GM18519 (cell line): ENCODE results near the gene TSPAN31.
A peak's percentile ranks its signal among the peaks of the same experiment; 100 is the strongest.

ENCODE experiments used
- ATAC-seq: cut with Tn5 transposase; IDR thresholded peaks from one replicate; pipeline ENCODE4 v1.9.1; 2021; ENCODE audit warnings: mild to moderate bottlenecking, moderate library complexity; ENCODE audit not compliant: unreplicated experiment, low FRiP score

Gene TSPAN31

DNA sequence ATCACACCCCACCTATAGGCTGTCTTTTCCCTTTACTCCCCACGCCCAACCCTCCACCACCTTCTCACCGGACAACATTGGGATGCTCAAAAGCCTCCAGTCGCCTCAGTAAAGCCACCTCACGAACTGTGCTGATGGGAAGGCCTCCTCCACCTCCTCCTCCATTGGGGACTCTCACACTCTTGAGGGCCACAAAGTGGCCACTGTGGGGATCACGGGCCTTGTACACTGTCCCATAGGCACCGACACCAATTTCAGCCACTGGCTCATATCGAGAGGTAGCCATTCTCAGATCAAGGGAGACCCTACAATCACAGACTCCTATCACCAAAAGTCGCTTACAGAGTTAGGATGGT is 6.6 kb downstream of the TSPAN31 start:
- no peak for ATAC-seq

DNA sequence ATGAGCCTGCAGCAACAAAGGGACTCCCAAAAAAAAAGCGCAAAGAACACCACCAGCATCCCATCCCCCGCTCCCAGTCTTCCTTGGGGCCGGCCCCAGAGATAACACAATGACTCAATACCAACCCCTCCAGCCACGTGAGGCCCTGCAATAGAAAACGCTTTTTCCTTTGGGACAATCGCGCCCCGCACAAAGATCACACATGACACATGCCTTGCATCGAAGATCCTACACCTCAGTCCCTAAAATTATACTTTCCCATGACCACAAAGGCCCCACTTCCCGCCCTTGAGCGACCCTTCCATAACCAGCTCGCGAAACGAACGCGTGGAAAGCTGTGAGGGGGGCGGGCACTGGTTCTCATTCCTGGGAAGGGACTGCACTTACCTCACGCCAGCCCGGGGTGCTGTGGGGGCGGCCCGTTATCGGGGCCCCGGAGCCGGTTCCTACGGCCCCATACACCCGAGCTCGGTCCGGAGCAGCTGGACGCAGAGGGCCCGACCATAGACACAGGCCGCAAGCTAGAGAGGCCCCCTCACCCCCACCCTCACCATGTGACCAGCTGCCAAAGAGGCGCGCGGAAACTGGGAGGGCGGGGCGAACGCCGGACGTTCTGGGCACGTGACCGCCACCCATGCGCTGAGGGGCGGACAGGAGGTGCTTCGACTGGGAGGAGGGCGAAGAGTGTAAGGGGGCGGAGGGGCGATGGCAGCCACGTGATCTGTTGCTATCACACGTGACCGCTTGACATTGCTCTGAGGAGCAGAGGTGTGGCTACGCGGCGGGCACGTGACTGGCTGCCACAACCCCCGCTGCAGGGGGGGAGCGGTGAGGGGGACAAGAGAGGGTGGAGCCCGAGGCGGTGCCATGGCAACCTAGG is 7.2 kb downstream of the TSPAN31 start, which contains the start of gene CDK4:
Gene CDK4, minus strand, starts transcription at position 523 of the 880 bp plus-strand sequence. CDS start 593 bp downstream, outside the sequence.
- ATAC-seq, result peak; percentile 62

DNA sequence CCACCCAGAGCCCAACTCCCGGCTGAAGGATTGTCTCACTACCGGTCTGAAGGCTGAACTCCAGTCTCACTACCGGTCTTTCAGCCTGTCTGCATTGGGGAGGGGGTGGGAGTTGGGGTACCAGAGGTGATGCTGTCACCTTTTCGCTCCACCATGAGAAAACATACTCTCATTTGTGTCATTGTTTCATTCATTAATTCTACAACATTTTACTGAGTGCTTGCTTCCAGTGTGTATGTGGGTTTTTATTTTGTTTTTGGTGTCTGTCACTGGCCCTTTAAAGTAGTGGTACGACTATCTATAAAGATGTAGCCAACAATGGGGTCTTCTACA is 7.8 kb downstream of the TSPAN31 start:
- no peak for ATAC-seq

DNA sequence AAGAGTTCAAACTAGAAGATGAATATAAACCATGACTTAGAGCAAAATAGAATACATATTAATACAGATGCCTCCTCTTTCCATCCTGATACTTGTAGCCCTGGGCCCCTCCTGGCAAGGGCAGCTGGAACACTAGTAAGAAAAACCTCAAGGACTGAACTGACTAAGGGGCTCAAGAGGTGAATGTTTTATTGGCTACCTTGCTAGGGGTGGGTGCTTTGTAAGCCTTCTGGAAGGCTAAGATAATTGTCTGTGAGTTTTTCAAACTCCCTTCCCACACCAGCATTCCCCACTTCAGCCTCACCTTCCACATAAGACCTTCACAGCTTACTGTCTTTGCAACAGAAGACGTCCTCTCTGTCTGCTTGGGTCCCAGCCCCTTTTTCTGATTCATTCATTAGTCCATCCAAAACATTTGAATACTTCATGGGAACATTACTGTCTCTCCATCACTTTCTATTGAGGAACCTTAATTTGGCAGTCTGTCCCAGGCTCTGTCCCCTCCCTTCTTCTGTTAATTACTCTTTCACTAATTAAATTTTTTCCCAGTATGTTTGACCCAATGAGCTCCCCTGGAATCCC is 9.0 kb downstream of the TSPAN31 start:
- no peak for ATAC-seq

DNA sequence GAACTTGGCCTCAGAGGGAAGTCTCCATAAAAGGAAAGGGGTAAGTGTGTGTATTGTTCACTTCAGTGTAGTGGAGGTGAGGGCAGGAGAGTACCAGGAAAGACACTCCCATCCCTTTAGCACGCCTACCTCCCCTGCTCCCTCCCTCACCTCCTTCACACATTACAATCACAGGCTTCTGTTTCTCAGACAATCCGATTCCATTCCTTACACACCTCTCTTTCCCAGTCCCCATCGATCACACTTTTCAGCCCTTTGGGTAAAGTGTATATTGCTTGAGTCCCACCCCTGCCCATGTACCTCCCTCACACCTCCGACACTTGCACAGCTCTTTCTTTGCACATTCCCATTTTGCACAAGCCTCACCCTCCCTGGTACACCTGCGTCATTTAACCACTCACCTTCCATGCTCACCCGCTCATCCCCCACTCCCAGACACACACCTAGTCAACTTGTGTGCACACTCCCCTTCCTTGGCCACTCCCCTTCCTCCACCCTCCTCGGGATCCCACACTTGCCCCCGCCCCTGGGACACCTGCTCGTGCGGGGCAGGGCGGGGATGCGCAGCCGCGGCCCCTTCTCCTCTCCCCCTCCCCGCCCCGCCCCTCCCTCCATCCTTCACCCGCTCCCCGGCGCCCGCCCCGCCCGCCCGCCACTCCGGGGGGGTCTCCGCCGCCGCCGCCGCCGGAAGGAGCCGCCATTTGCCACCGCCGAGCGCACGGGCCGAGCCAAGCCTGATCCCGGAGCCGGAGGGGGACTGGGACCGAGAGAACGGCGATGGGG is 9.8 kb downstream of the TSPAN31 start, which contains the start of gene MARCHF9:
Gene MARCHF9, plus strand, starts transcription at position 693 of the 783 bp plus-strand sequence. CDS start 426 bp downstream, outside the sequence.
- ATAC-seq, result peak; percentile 31

DNA sequence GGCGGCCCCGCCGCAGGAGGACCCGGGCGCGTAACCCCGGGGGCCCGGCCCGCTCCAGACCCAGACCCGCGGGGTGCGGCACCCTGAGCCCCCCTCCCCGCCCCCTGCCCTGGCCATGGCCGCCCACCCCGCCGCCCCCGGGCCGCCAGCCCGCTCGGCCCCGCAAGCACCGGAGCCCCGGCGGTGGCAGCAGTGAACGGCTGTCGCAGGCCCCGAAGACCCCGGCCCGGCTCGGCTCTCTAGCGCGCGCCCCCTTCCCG is 10.3 kb downstream of the TSPAN31 start:
- ATAC-seq, result no peak

DNA sequence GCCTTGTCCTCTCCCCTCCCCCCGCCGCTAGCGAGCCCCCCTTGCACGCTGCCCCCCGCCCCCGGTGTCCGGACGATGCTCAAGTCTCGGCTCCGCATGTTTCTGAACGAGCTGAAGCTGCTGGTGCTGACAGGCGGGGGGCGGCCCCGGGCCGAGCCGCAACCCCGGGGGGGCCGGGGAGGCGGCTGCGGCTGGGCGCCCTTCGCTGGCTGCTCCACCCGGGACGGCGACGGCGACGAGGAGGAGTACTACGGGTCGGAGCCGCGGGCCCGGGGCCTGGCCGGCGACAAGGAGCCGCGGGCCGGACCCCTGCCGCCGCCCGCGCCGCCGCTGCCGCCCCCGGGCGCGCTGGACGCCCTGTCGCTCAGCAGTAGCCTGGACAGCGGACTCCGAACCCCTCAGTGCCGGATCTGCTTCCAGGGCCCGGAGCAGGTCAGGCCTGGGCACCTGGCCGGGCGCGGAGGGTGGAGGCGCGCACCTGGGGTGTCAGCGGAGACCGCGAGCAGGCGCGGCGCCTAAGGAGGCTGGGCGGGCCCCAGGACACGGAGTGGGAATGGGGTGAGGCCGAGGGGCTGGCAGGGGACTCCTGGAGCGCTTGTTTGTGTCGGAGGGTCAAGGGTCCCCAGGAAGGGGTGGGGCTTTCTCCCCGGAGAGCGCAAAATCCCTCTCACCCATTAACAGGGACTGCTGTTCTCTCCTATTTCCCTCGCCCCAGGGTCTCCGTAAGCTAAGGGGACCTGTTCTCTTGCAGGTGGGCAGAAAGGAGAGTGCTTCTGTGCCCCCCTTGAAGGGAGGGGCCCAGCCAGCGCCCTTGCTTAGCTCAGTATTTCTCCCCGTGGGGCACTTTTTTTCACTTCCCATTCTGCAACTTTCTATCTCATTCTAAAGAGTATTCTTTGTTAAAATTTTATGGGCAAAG is 10.9 kb downstream of the TSPAN31 start:
- no peak for ATAC-seq

DNA sequence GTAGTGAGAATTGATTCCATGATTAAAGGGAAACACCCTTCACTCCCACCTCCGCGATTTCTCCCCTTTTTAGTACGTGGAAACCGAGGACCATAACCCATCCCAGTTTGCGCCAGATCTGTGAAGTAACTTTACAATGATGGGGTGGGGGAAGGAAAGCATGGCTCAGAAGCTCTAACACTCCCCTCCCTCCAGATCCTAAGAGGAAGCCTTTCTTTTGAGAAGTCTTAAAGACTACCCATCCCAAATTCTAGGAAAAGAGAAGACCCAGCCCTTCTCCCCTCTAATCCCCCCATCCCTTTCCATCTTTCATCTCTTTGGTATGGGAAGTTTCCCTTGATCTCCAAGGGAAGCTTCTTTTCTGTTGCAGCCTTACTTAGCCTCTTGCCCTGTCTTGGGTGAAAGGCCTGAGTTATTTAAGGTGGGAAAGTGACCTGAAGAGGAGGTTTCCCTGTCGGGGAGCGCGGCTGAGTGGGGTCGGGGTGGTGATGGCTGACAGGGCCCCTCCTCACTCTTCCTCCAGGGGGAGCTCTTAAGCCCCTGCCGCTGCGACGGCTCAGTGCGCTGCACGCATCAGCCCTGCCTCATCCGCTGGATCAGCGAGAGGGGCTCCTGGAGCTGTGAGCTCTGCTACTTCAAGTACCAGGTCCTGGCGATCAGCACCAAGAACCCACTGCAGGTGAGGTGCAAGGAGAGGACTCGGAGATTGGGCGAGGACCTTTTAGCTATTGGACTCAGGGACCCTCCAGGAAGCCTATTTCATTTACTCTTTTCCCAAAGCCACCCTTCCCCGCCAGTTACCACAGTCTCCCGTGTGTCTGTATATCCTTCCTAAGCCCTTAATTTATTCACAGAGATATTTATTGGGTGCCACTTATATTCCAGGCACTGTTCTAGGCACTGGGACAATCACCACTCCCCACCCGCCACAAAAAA is 11.8 kb downstream of the TSPAN31 start:
- ATAC-seq, result no peak

DNA sequence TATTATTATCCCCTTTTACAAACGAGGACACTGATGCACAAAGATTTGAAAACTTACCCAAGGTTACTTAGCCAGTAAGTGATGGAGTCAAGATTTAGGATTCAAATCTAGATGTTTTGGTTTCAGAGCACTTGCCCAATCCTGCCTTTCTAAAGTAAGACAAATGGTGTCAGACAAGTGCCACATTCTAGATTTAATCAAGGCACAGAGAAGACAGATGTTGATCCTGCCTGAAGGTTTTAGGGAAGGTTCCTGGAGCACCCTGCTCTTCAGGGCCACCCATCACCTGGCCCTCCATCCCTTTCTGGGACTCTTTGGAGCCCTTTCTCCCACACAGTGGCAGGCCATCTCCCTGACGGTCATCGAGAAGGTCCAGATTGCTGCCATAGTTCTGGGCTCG is 12.9 kb downstream of the TSPAN31 start:
- ATAC-seq, result no peak

DNA sequence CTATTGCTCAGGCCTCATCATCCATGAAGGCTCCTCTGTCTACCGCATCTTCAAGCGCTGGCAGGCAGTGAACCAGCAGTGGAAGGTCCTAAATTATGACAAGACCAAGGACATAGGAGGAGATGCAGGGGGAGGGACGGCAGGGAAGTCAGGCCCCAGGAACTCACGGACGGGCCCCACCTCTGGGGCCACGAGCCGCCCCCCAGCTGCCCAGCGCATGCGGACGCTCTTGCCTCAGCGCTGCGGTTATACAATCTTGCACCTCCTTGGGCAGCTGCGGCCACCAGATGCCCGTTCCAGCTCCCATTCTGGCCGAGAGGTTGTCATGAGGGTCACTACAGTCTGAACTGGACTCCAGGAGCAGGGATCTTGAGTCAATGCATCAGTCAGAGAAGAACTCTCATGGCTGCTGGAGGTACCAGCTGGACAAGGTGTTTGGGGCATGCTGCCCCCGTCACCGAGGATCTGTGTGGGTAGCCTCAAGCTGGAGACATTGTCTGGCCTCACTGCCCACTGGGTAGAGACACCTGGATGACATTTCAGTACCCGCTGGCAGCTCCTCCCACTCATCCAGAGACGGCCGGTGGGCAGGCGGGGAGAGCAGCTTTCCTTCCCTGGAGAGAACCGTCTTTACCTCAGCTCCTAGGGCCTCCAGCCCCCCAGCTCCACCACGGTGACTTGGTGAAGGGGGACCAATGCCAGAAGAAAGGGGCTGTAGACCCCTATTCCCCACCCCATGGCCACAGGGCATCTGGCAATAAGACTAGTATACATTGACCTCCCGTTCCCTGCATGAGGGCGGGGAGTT is 13.9 kb downstream of the TSPAN31 start:
- ATAC-seq, result no peak

DNA sequence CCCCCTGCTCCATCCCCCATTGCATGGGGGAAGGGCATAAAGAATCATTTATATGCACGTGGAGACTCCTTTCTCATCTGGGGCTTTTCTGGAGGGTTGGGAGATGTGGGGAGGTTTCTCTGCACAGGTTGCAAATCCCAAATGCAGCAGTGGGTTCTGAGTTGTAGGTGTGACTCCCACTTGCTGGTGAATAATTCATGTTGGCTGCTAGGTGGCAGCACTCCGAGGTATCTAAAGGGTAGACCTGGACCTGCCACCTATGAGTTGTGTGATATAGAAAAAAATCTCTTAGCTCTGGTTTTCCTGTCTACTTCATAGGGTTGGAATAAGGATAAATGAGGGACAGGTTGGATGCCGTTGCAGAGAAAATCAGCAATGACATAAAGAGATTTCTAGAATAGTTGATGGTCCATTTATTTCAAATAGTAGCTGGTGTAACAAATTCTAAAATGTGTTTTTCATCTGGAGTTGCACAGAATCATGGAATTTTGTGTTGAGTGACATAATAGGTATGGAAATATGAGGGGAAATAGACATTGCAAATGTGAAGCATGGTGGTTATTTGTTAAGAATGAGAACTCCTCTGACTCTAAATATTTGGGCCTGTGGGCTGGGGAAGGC is 14.6 kb downstream of the TSPAN31 start:
- ATAC-seq, result peak; percentile 30

DNA sequence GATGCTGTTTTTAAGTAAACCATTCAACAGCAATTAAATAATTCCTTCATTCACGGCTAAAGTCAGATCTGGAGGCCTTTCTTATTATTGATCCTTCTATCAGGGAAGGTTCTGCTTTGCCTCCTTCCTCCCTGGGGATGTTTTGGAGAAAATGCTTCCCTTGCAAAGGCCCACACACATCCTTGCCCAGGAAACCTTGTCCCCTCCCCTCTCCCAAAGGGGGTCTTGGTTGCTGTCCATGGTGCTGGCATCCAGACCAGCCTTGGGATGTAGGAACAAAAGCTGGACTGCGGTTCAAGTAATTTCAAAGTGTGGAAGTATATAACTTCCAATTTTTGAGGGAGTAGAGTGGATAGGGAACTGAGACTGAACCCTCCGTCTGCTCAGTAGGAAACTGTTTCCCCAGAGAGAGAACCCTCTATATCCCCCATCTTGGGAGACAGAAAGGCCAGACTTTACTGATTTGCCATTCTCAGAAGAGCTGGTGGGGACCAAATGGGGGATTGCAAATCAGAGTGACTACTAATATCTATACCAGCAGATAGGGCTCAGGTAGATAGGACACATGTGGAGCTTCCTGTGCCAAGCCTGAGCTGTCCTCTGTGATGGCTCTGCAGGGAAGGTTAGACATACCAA is 15.6 kb downstream of the TSPAN31 start:
- ATAC-seq, result no peak

DNA sequence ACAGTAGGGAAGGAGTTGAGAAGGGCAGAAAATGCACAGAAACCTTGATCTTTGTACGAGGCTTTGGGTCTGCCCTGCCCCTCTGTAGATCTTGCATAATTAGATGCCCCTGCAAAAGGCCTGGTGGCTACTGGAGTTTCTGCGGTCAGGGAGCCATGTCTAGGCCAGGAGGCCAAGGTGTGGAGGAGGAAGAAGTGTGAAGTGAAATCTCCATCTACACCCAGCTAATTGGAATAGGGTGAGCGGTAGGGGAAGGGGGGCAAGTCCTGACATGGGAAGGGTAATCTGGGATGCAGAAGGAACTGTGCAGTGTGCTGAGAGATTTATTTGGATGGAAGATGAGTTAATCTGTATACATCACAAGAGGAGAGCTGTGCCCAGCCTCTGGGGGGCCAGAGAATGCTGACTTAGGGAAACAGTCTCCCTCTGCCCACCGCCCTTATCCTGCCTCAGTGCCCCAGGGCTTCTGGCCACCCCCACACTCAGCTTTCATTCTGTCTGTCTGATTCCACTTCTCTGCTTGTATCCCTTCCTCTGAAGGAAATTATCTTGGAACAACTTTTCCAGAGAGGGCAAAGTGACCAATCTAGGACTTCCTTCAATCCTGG is 16.7 kb downstream of the TSPAN31 start:
- ATAC-seq, result no peak

DNA sequence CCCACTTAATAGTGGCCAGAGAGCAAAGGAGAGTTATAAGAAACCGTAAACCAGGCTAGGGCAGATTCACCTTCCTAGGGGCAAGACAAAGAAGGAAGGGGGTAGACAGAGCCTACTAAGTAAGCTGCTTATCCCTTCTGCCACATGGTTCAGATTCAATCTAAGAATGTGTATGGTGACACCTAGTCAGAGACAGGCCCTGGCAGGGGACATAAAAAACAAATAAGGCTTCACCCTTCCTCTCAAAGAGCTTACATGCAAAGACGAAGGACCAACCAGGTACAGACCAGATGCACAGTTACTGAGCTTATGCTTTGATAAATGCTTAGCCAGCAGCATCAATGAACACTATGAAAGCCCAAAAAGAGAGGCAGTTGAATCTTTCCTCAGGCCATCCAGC is 17.6 kb downstream of the TSPAN31 start:
- no peak for ATAC-seq

DNA sequence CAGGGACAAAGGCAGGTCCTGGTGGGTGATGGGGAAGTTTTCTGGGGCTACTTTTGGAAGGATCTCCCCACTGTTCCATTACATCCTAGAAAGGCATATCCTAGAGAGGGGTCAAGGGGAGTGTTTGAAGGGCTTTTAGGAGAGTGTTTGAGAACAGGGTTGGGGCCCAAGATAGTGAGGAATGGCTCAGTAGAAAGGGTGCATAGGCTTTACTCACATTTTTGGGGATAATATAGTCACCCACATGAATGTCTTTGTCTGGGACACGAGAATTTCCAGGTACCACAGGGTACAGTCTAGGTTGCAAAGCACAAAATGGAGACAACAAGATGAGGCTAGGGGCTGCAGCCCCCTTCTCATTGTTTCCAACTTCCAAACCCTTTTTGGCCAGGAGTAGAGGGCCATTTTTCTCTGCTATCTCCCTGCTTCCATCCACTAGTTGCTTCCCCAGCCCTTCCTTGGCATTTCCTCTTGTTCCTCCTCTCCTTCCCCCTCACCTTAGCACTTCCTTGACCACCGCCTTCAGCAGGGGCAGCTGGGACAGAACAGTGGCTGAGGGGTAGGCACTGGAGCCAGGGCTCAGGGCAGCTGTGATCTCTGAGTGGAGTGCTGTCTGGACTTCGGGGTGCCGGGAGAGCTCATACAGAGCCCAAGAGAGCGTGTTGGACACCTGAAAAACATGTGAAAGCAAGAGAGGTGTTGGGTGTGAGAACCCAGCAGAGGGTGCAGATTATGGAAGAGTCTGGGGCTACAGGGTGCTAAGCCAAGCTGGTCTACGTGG is 19.2 kb downstream of the TSPAN31 start:
- ATAC-seq, result no peak

DNA sequence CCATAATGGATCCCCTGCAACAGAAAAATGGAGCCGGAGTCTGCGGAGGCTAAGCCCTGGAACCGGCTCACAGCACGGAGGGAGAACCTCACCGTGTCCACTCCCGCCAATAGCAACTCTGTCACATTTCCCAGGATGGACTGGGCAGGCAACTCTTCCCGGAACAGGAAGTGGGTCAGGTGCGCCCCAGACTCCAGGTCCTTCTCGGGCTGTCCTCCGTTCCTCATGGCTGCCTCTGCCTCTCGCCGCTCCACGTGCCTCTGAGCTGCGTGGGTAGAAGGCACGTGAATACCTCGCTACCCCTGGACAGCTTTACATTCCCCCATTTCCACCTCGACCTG is 19.8 kb downstream of the TSPAN31 start:
- ATAC-seq, result no peak
